HUES64 (cell line): ENCODE data around the gene SLC25A45.

Experiments
- H3K27ac ChIP-seq: 2 replicates; pipeline ENCODE4 v1.7.0; 2013; ENCODE audit warnings: low read depth, low read length, inconsistent platforms
- H3K27me3 ChIP-seq: 2 replicates; pipeline ENCODE4 v1.6.1; 2013; ENCODE audit warnings: mild to moderate bottlenecking, low read length; ENCODE audit not compliant: insufficient read depth
- H3K36me3 ChIP-seq: 2 replicates; pipeline ENCODE4 v1.6.1; 2013; ENCODE audit warnings: mild to moderate bottlenecking, low read length; ENCODE audit not compliant: insufficient read depth
- H3K4me1 ChIP-seq: 2 replicates; pipeline ENCODE4 v1.6.1; 2013; ENCODE audit warnings: mild to moderate bottlenecking, low read length, moderate library complexity; ENCODE audit not compliant: insufficient read depth
- H3K4me3 ChIP-seq: 2 replicates; pipeline ENCODE4 v1.5.1; 2013; ENCODE audit warnings: mild to moderate bottlenecking, low read length, moderate library complexity
- H3K9ac ChIP-seq: 2 replicates; pipeline ENCODE4 v1.6.1; 2013; ENCODE audit warnings: mild to moderate bottlenecking, low read depth, low read length
- H3K9me3 ChIP-seq: 2 replicates; pipeline ENCODE4 v1.6.1; 2013; ENCODE audit warnings: low read depth, low read length; ENCODE audit not compliant: insufficient read depth
- WGBS: fragments of 150-250, 120-280 bp; methylation state at CpG from one replicate; pipeline ENCODE4 v1.1.7; 2013; ENCODE audit warnings: missing lambda C conversion rate; 5-methylcytosine and 5-hydroxymethylcytosine counted together

Gene SLC25A45

GRCh38 chr11:65400307-65401072 lies 18.0 kb upstream of the SLC25A45 start:
- peaks cover 31% of the 10 kb centered on the region for H3K36me3 ChIP-seq
- 88% methylated on average over 15 of the region's 17 CpGs for WGBS

GRCh38 chr11:65399845-65400244 lies 17.4 kb upstream of the SLC25A45 start:
- H3K4me3 ChIP-seq, result no peak overlapping the region
- no peaks in the 10 kb centered on the region for H3K9me3 ChIP-seq
- H3K27ac ChIP-seq, result no peak overlapping the region
- 95% methylated on average over 10 of the region's 10 CpGs for WGBS
- no peak overlapping the region for H3K9ac ChIP-seq
- no peaks in the 10 kb centered on the region for H3K27me3 ChIP-seq
- H3K36me3 ChIP-seq, result peaks cover 26% of the 10 kb centered on the region
- H3K4me1 ChIP-seq, result 0 out of 2 replicates have a peak, but pooled peaks cover 4% of the 10 kb centered on the region

More at GRCh38 chr11:65400307-65401072, 18.0 kb upstream of the SLC25A45 start:
- H3K27ac ChIP-seq, result no peak overlapping the region
- no peaks in the 10 kb centered on the region for H3K27me3 ChIP-seq
- H3K9ac ChIP-seq, result no peak overlapping the region
- 0 out of 2 replicates have a peak, but pooled peaks cover 4% of the 10 kb centered on the region for H3K4me1 ChIP-seq
- H3K9me3 ChIP-seq, result no peaks in the 10 kb centered on the region
- H3K4me3 ChIP-seq, result no peak overlapping the region

GRCh38 chr11:65399249-65399648 lies 16.8 kb upstream of the SLC25A45 start:
- peaks cover 32% of the 10 kb centered on the region for H3K36me3 ChIP-seq
- WGBS, result 94% methylated on average over 13 of the region's 13 CpGs
- H3K27ac ChIP-seq, result no peak overlapping the region
- no peaks in the 10 kb centered on the region for H3K27me3 ChIP-seq
- H3K9me3 ChIP-seq, result no peaks in the 10 kb centered on the region
- H3K9ac ChIP-seq, result no peak overlapping the region
- H3K4me1 ChIP-seq, result 0 out of 2 replicates have a peak, but pooled peaks cover 4% of the 10 kb centered on the region
- no peak overlapping the region for H3K4me3 ChIP-seq

- H3K27ac ChIP-seq, result no peak overlapping the region
- H3K4me3 ChIP-seq, result no peak overlapping the region
- H3K9ac ChIP-seq, result no peak overlapping the region
- H3K9me3 ChIP-seq, result no peaks in the 10 kb centered on the region
- 0 out of 2 replicates have a peak, but pooled peaks cover 4% of the 10 kb centered on the region for H3K4me1 ChIP-seq
- 89% methylated on average over 16 of the region's 16 CpGs for WGBS
- H3K36me3 ChIP-seq, result peaks cover 33% of the 10 kb centered on the region
- H3K27me3 ChIP-seq, result no peaks in the 10 kb centered on the region
These were observed 16.0 kb upstream of the SLC25A45 start for GRCh38 chr11:65398362-65398910.

GRCh38 chr11:65396769-65397745 lies 14.6 kb upstream of the SLC25A45 start:
- WGBS, result 96% methylated on average over 38 of the region's 38 CpGs
- H3K36me3 ChIP-seq, result peaks cover 31% of the 10 kb centered on the region

GRCh38 chr11:65395961-65396530 lies 13.6 kb upstream of the SLC25A45 start:
- peaks cover 30% of the 10 kb centered on the region for H3K36me3 ChIP-seq
- 94% methylated on average over 15 of the region's 15 CpGs for WGBS

More at GRCh38 chr11:65396769-65397745, 14.6 kb upstream of the SLC25A45 start:
- Histone ChIP-seq H3K9me3 (no peaks in the 10 kb centered on the region), H3K4me3 (no peak overlapping the region), H3K27me3 (no peaks in the 10 kb centered on the region), H3K9ac (no peak overlapping the region), H3K27ac (no peak overlapping the region), H3K4me1 (0 out of 2 replicates have a peak, but pooled peaks cover 4% of the 10 kb centered on the region)

GRCh38 chr11:65394125-65394536 lies 11.7 kb upstream of the SLC25A45 start:
- H3K4me1 ChIP-seq, result peaks cover 11% of the 10 kb centered on the region; the same call in 1 of the 2 replicates

More at GRCh38 chr11:65395961-65396530, 13.6 kb upstream of the SLC25A45 start:
- Histone ChIP-seq H3K4me1 (0 out of 2 replicates have a peak, but pooled peaks cover 2% of the 10 kb centered on the region), H3K27me3 (no peaks in the 10 kb centered on the region), H3K4me3 (no peak overlapping the region), H3K27ac (no peak overlapping the region), H3K9ac (no peak overlapping the region), H3K9me3 (no peaks in the 10 kb centered on the region)

GRCh38 chr11:65393513-65394079 lies 11.2 kb upstream of the SLC25A45 start:
- peaks cover 23% of the 10 kb centered on the region for H3K36me3 ChIP-seq
- WGBS, result 88% methylated on average over 17 of the region's 17 CpGs
- H3K9ac ChIP-seq, result no peak overlapping the region
- H3K4me3 ChIP-seq, result no peak overlapping the region
- no peaks in the 10 kb centered on the region for H3K27me3 ChIP-seq
- H3K4me1 ChIP-seq, result peaks cover 11% of the 10 kb centered on the region; the same call in 1 of the 2 replicates
- no peak overlapping the region for H3K27ac ChIP-seq
- no peaks in the 10 kb centered on the region for H3K9me3 ChIP-seq

More at GRCh38 chr11:65394125-65394536, 11.7 kb upstream of the SLC25A45 start:
- H3K27ac ChIP-seq, result no peak overlapping the region
- WGBS, result 95% methylated on average over 20 of the region's 20 CpGs
- H3K9me3 ChIP-seq, result no peaks in the 10 kb centered on the region
- H3K36me3 ChIP-seq, result peaks cover 23% of the 10 kb centered on the region
- H3K4me3 ChIP-seq, result no peak overlapping the region
- no peak overlapping the region for H3K9ac ChIP-seq
- H3K27me3 ChIP-seq, result no peaks in the 10 kb centered on the region

- no peaks in the 10 kb centered on the region for H3K27me3 ChIP-seq
- no peak overlapping the region for H3K4me3 ChIP-seq
- peaks cover 11% of the 10 kb centered on the region; the same call in 1 of the 2 replicates for H3K4me1 ChIP-seq
- no peak overlapping the region for H3K27ac ChIP-seq
- H3K36me3 ChIP-seq, result peaks cover 19% of the 10 kb centered on the region
- no peak overlapping the region for H3K9ac ChIP-seq
- WGBS, result 95% methylated on average over 5 of the region's 5 CpGs
- H3K9me3 ChIP-seq, result no peaks in the 10 kb centered on the region
These were observed 10.5 kb upstream of the SLC25A45 start for GRCh38 chr11:65392899-65393298.

- 84% methylated on average over 13 of the region's 13 CpGs for WGBS
- peaks cover 16% of the 10 kb centered on the region for H3K36me3 ChIP-seq
- H3K9me3 ChIP-seq, result no peaks in the 10 kb centered on the region
- H3K4me1 ChIP-seq, result peaks cover 11% of the 10 kb centered on the region; the same call in 1 of the 2 replicates
- no peak overlapping the region for H3K4me3 ChIP-seq
- H3K9ac ChIP-seq, result no peak overlapping the region
- no peak overlapping the region for H3K27ac ChIP-seq
- H3K27me3 ChIP-seq, result no peaks in the 10 kb centered on the region
These were observed 9.9 kb upstream of the SLC25A45 start for GRCh38 chr11:65392186-65392829.
